ENCODE data around the gene BNC2. TPM values are rescaled to one million over a fixed set of nuclear protein-coding genes. Genes with fewer than 3 reads are reported as not detected.

The BNC2 gene
- total and polyA plus RNA-seq, 2 of the 4 experiments (the other 2 are of a cell fraction): 15.5 to 45.2 TPM

GRCh38 chr9:16726029-16726428 lies 144.4 kb downstream of the BNC2 start (continued):
- TF ChIP-seq SMC3 (IDR thresholded peaks at IDR 0.05; ENCODE audit: low read depth, low read length): peak; percentile 24; the same call in 1 of the 2 replicates
- TF ChIP-seq USF2 (IDR thresholded peaks at IDR 0.05; ENCODE audit: low read depth, low read length): no peak
- no peak for TF ChIP-seq MAZ (IDR thresholded peaks at IDR 0.05; ENCODE audit: borderline replicate concordance, low read depth, low read length)
- no peak for TF ChIP-seq FOS (IDR thresholded peaks at IDR 0.05; ENCODE audit: low read depth, low read length)
- no peak for TF ChIP-seq NFE2L2 (IDR thresholded peaks at IDR 0.05; ENCODE audit: low read depth, low read length)

- H3K79me1 ChIP-seq (ENCODE audit: low read depth in 1 of 2, low read length in 2 of 2): peaks cover 5 to 51% of the 10 kb centered on the region in 2 experiments; a peak in 3 of 4 replicates
- no peak overlapping the region for H3K4me3 ChIP-seq (ENCODE audit: insufficient read depth, low read depth, low read length)
- H3K4ac ChIP-seq (ENCODE audit: low read depth, low read length): no peak overlapping the region
- H3K9me1 ChIP-seq (ENCODE audit: insufficient read depth, low read length): peaks cover 2% of the 10 kb centered on the region; the same call in 1 of the 2 replicates
- no peak overlapping the region for H2BK15ac ChIP-seq (ENCODE audit: low read depth, low read length)
- H2AK5ac ChIP-seq (ENCODE audit: low read depth, low read length): no peak overlapping the region
- intact Hi-C loops (cut with micrococcal nuclease) (loop anchor here (5.0 to 10.0 kb wide), 6 partner anchors 98 to 740 kb away; no protein-coding TSS in a partner anchor), dilution Hi-C loops (cut with HindIII; ENCODE audit: low sequenced_read_pairs, unreplicated experiment) (no loop called here), in situ Hi-C loops (cut with MboI; ENCODE audit: low sequenced_read_pairs) (no loop called here)
- no peak overlapping the region for H4K8ac ChIP-seq (ENCODE audit: low read depth in 2 of 2, low read length in 2 of 2)
- CTCF ChIA-PET: no interaction called here
- no peak overlapping the region for H2AK9ac ChIP-seq (replicated peaks; ENCODE audit: low read depth, low read length, poor library complexity)
- H4K91ac ChIP-seq (ENCODE audit: insufficient read depth, low read depth, low read length): no peak overlapping the region
- no peak overlapping the region for H3K4me2 ChIP-seq (ENCODE audit: low read depth, low read length)
- ATAC-seq (ENCODE audit: low read depth) (no peak), DNase-seq (no peak)
- H3K9ac ChIP-seq (ENCODE audit: low read depth, low read length): no peak overlapping the region; the same call in 1 of the 2 replicates
- no peak overlapping the region for H3K18ac ChIP-seq (ENCODE audit: low read depth, low read length)
- no peak overlapping the region for H2BK20ac ChIP-seq (ENCODE audit: low read depth, low read length)
- BruUV-seq (replicated peaks): no TSS peak
- TF ChIP-seq POLR2A (IDR thresholded peaks at IDR 0.05; ENCODE audit: low read depth, low read length) (no peak), USF2 (IDR thresholded peaks at IDR 0.05; ENCODE audit: low read depth, low read length) (no peak), MAFK (IDR thresholded peaks at IDR 0.05; ENCODE audit: low read depth, low read length) (peak; percentile 74), NFE2L2 (IDR thresholded peaks at IDR 0.05; ENCODE audit: low read depth, low read length) (no peak)
- no peak overlapping the region for H2BK120ac ChIP-seq (ENCODE audit: low read depth, low read length)
- POLR2A ChIA-PET (ENCODE audit: unreplicated experiment): no interaction called here
- H3K4me1 ChIP-seq (ENCODE audit: control insufficient read depth, insufficient read depth, low read length): peaks cover 14% of the 10 kb centered on the region
- no peaks in the 10 kb centered on the region for H4K20me1 ChIP-seq (ENCODE audit: insufficient read depth, low read length)
- H2AFZ ChIP-seq (replicated peaks; ENCODE audit: low read length, poor library complexity): no peak overlapping the region
- no peaks in the 10 kb centered on the region for H3K27me3 ChIP-seq (ENCODE audit: control insufficient read depth, insufficient read depth, low read length)
- WGBS, 2 experiments (ENCODE audit: extremely low coverage in 2 of 2, insufficient read length in 1 of 2): no CpG with 5 or more reads among the region's 3 CpGs
- H3K27ac ChIP-seq (ENCODE audit: insufficient read depth, low read length): no peak overlapping the region
- no peak overlapping the region for H3K56ac ChIP-seq (ENCODE audit: extremely low read depth, insufficient read depth, low read length)
- H3K23ac ChIP-seq (ENCODE audit: low read depth, low read length): no peak overlapping the region
- H3K14ac ChIP-seq (replicated peaks; ENCODE audit: low read depth, low read length): no peak overlapping the region
- H3K9me3 ChIP-seq (ENCODE audit: control insufficient read depth, insufficient read depth, low read length): no peaks in the 10 kb centered on the region
- no peak overlapping the region for H4K5ac ChIP-seq (ENCODE audit: low read depth, low read length)
- H3K36me3 ChIP-seq (ENCODE audit: control insufficient read depth, insufficient read depth, low read length): peaks cover 4% of the 10 kb centered on the region
- peak overlapping the region; percentile 37 for H2BK5ac ChIP-seq (ENCODE audit: low read depth, low read length, poor library complexity, severe bottlenecking)
These were observed 145.4 kb downstream of the BNC2 start for GRCh38 chr9:16725066-16725465.
